Esophagus muscularis mucosa (tissue), 4 donors: ENCODE measurements around the gene GAGE13. TPM values are rescaled to one million over a fixed set of nuclear protein-coding genes. Genes with fewer than 3 reads are reported as not detected.
"Not testable (repeated sequence)": the region's sequence is repeated elsewhere in the genome, so short reads cannot be mapped to it uniquely, and the experiment has no call there.

Source experiments
- DNase-seq: peaks from one replicate; pipeline ENCODE4 v3.0.0-alpha.2; 2017; ENCODE audit errors: extremely low spot score
- H3K27ac ChIP-seq, 4 donors: fragments of 200-600 bp; sonication (generic); replicated peaks in 1 of 4; 1 replicate in 3 of 4; 2 replicates in 1 of 4; pipeline ENCODE4 v1.5.1; 2016 to 2019; ENCODE audit warnings: mild to moderate bottlenecking in 1 of 4
- H3K27me3 ChIP-seq, 4 donors: fragments of 200-600 bp; sonication (generic); one replicate each; pipeline versions ENCODE4 v1.5.1 to v1.6.0; 2016 to 2019
- H3K36me3 ChIP-seq, 4 donors: fragments of 200-600 bp; sonication (generic); one replicate each; pipeline ENCODE4 v1.5.1; 2016 to 2019
- H3K4me1 ChIP-seq, 4 donors: fragments of 200-600 bp; sonication (generic); one replicate each; pipeline ENCODE4 v1.5.1; 2016 to 2019
- H3K4me3 ChIP-seq, 4 donors: fragments of 200-600 bp; sonication (generic); 1 replicate in 2 of 4; 2 replicates in 2 of 4; pipeline ENCODE4 v1.5.1; 2016 to 2019; ENCODE audit warnings: mild to moderate bottlenecking in 4 of 4, moderate library complexity in 1 of 4
- H3K9me3 ChIP-seq, 4 donors: fragments of 200-600 bp; sonication (generic); 1 replicate in 3 of 4; 2 replicates in 1 of 4; pipeline ENCODE4 v1.5.1; 2016 to 2019
- EP300 ChIP-seq: sonication (generic); formaldehyde crosslinking; IDR thresholded peaks from one replicate; pipeline ENCODE4 v1.6.1; 2017; ENCODE audit warnings: antibody characterized with exemption
- POLR2A ChIP-seq: fragments of 450-650 bp; IDR thresholded peaks from one replicate; pipeline ENCODE4 v1.6.1; 2017; ENCODE audit warnings: antibody characterized with exemption, moderate library complexity, mild to moderate bottlenecking, low read depth
- POLR2AphosphoS5 ChIP-seq, 2 donors: sonication (generic); formaldehyde crosslinking; IDR thresholded peaks; one replicate each; pipeline ENCODE4 v1.6.1; 2017; ENCODE audit warnings: antibody characterized with exemption in 2 of 2
- WGBS: methylation state at CpG from one replicate; pipeline ENCODE4 v1.1.5; 2018; 5-methylcytosine and 5-hydroxymethylcytosine counted together
- intact Hi-C: fragments of 100-400 bp; cut with DNase I; formaldehyde crosslinking; loops from one replicate; pipeline ENCODE4 v1.15.1; 2023
- total RNA-seq, 4 donors: library from RNA; depleted of rRNA; stranded (reverse); fragments of >200 nt; gene quantifications; one replicate each; pipeline versions ENCODE4 v1.1.0 to v1.2.1, GENCODE V29; 2016
- TF ChIP-seq, protein P1 (sequence below), 3 experiments: fragments of 200-600 bp in 2 of 3; fragments of 450-650 bp in 1 of 3; sonication (generic) in 2 of 3; IDR thresholded peaks; one replicate each; pipeline ENCODE4 v1.5.1; 2017 to 2019; ENCODE audit warnings: antibody characterized with exemption in 3 of 3, mild to moderate bottlenecking in 2 of 3, moderate library complexity in 1 of 3

GAGE13 gene
- total RNA-seq, 4 donors from 2014 or later: not detected

DNA sequence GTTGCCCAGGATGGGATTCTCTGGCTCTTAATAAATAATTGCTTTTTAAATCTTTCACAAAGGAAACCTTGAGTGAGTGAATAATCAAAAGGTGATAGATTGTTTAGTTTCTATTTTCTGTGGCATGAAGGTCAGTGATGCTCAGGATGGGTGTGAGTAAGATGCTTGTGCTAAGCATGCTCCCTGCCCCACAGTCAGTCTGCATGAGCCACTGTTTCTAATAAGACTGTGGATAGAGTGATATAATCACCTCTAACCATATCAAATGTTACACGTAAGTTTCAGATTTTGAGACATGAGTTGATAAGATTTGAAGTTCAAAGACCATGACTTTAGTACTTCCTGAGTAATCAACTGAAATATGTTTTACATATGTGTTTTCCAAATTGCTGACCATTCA lies 30.7 kb upstream of the GAGE13 start:
- 72% methylated on average over 1 of the region's 1 CpG for WGBS
- no peak for DNase-seq
- Histone ChIP-seq H3K4me3 (no peak overlapping the region), H3K36me3 (no peaks in the 10 kb centered on the region), H3K27ac (no peak overlapping the region), H3K27me3 (peaks cover 0 to 3% (median 0%) of the 10 kb centered on the region in 4 donors), H3K4me1 (no peaks in the 10 kb centered on the region), H3K9me3 (no peaks in the 10 kb centered on the region)
- TF ChIP-seq POLR2A (no peak), POLR2AphosphoS5 (IDR thresholded peaks at IDR 0.05) (no peak), EP300 (no peak)
- TF ChIP-seq, protein P1, sequence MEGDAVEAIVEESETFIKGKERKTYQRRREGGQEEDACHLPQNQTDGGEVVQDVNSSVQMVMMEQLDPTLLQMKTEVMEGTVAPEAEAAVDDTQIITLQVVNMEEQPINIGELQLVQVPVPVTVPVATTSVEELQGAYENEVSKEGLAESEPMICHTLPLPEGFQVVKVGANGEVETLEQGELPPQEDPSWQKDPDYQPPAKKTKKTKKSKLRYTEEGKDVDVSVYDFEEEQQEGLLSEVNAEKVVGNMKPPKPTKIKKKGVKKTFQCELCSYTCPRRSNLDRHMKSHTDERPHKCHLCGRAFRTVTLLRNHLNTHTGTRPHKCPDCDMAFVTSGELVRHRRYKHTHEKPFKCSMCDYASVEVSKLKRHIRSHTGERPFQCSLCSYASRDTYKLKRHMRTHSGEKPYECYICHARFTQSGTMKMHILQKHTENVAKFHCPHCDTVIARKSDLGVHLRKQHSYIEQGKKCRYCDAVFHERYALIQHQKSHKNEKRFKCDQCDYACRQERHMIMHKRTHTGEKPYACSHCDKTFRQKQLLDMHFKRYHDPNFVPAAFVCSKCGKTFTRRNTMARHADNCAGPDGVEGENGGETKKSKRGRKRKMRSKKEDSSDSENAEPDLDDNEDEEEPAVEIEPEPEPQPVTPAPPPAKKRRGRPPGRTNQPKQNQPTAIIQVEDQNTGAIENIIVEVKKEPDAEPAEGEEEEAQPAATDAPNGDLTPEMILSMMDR (IDR thresholded peaks at IDR 0.05): no peak
- intact Hi-C loops: no loop called here

DNA sequence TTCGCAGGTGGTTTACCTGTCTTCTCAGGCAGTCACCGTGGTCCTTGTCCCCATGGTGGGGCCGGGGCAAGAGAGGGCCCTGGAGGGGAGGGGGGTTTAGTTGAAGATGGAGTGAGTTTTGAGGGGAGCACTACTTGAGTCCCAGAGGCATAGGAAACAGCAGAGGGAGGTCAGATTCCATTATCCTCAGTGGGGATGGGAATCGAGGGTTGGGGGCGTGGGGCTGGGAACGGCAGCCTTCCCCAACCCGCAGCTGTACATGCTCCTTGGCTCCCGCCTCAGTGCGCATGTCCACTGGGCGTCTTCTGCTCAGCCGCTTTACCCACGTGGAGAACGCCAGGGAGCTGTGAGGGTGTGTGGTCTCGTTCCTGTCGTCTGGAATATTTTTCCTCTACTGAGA lies 28.0 kb upstream of the GAGE13 start, which contains the start of gene GAGE10:
Gene GAGE10 (plus strand): TSS at position 301 of the 400 bp plus-strand sequence. CDS start 1,214 bp downstream, outside the sequence.
- intact Hi-C loops: no loop called here

DNA sequence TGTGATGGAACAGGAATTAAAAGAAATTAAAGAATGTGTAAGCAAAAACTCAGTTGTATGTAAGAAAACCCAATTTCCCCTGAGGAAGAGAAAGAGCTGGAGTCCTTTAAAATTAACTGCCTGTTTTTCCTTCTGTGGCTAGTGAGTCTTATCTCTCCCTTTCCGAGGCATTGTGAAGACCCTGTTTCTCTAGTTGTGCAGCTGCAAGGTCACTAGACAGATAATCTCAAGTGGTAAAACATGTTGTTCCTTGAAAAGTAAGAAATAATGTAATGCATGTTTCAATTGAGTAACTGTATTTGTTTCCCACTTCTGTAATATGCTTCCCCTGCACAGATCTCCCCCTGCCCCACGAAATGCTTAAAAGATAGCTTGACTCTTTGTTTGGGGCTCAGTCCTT lies 23.6 kb upstream of the GAGE13 start:
- H3K36me3 ChIP-seq, DNase-seq, H3K27me3 ChIP-seq, H3K9me3 ChIP-seq, H3K4me3 ChIP-seq, intact Hi-C loops, H3K27ac ChIP-seq: not testable (repeated sequence)
- peaks cover 8 to 21% (median 10%) of the 10 kb centered on the region in 4 donors for H3K4me1 ChIP-seq
- WGBS: 64% methylated on average over 2 of the region's 2 CpGs

More for the DNA sequence above, 28.0 kb upstream of the GAGE13 start, which contains the start of gene GAGE10:
- TF ChIP-seq EP300 (no peak), POLR2AphosphoS5 (IDR thresholded peaks at IDR 0.05) (no peak), POLR2A (no peak)
- TF ChIP-seq, protein P1 (IDR thresholded peaks at IDR 0.05): no peak
- Histone ChIP-seq H3K9me3 (no peaks in the 10 kb centered on the region), H3K27ac (no peak within 1 kb of the TSS), H3K27me3 (no peaks in the 10 kb centered on the region), H3K36me3 (no peaks in the 10 kb centered on the region), H3K4me1 (no peaks in the 10 kb centered on the region), H3K4me3 (no peak within 1 kb of the TSS)
- 89% methylated on average over 15 of the region's 15 CpGs for WGBS
- no peak for DNase-seq

DNA sequence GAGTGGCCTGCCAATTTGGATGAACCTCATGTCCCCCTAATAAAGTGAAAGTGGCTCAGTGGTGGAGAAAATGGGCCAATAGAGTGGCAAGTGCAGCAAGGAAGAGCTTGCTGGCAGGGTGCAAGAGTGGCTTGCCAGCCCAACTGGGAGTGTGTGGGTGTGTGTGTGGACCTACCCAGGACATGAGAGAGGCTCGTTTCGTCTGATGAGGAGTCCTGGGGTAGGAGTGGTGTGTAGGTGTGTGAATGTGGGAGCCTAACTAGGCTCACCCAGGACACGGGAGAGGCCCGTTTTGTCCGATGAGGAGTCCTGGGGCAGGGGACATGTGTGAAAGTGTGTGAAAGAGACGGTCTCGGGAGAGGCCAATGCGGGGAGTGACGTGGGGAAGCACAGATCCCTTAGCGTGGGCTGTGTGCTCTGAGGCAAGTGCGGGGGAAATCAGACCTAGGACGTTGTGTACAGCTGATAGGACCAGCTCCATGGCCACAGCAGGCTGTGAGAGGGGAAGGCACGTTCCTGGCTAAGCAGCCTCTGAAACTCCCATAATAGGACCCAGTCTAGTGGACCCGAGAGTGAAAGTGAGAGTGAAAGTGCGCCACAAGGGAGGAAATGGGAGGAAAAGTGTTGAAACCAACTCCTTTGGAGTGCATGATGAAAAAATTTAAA lies 22.6 kb upstream of the GAGE13 start:
- no peak for DNase-seq
- Histone ChIP-seq H3K9me3 (no peaks in the 10 kb centered on the region), H3K4me1 (peaks cover 8 to 21% (median 10%) of the 10 kb centered on the region in 4 donors), H3K4me3 (peak overlapping the region; percentile 42 to 50 (median 45)), H3K36me3 (no peaks in the 10 kb centered on the region), H3K27ac (peak overlapping the region; percentile 60 to 75 (median 66)), H3K27me3 (no peaks in the 10 kb centered on the region)
- WGBS: 54% methylated on average over 15 of the region's 15 CpGs
- TF ChIP-seq POLR2AphosphoS5 (IDR thresholded peaks at IDR 0.05) (no peak), POLR2A (no peak), EP300 (no peak)
- TF ChIP-seq, protein P1 (IDR thresholded peaks at IDR 0.05): no peak
- intact Hi-C loops: no loop called here

DNA sequence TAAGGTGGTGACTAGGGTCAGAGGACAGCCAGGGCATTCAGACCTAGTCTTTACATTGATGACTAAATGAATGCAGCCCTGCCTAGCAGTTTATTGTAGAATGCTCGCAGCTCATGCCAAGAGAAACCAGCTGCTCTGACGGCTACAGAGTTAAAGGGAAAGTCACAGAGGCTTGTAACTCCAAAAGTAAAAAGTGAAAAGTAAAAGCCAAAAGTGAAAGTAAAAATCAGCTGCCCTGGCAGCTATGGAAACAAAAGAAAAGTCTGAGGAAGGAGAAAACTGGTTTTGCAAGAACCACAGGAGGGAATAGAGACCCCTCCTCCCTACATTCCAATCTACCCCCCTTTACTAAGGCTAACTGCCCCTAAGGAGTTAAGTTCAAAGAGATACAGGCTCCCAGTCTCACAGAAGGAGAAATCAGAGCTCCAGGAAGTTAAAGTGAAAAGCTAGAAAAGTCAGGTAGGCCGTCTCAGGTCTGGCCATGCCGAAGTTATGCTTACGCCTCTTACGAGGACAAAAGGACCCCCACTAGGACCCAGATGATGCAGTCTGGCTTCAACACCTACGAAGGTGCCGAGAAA lies 21.9 kb upstream of the GAGE13 start:
- WGBS: 34% methylated on average over 8 of the region's 8 CpGs
- Histone ChIP-seq H3K27ac (peak overlapping the region; percentile 60 to 75 (median 66)), H3K4me3 (peak overlapping the region; percentile 42 to 50 (median 45)), H3K9me3 (no peaks in the 10 kb centered on the region), H3K4me1 (peaks cover 8 to 21% (median 10%) of the 10 kb centered on the region in 4 donors), H3K27me3 (no peaks in the 10 kb centered on the region), H3K36me3 (no peaks in the 10 kb centered on the region)
- intact Hi-C loops: no loop called here
- TF ChIP-seq, protein P1 (IDR thresholded peaks at IDR 0.05): no peak
- TF ChIP-seq POLR2A (no peak), POLR2AphosphoS5 (IDR thresholded peaks at IDR 0.05) (no peak), EP300 (no peak)
- no peak for DNase-seq
